ENCODE results near the gene HMCES.
"Not testable (repeated sequence)": the region's sequence is repeated elsewhere in the genome, so short reads cannot be mapped to it uniquely, and the experiment has no call there.

GRCh38 chr3:129339186-129339585, 60.5 kb downstream of the HMCES start:
- TF ChIP-seq CTCF, POLR2AphosphoS5, POLR2A (IDR thresholded peaks at IDR 0.05): not testable (repeated sequence)

Data from gastroesophageal sphincter (tissue), 3 donors.